IMR-90 (cell line): ENCODE measurements around the gene MYCBP.

Experiments
- BHLHE40 ChIP-seq: fragments of 150-350 bp; IDR thresholded peaks from 2 replicates; pipeline ENCODE4 v1.6.1; 2016; ENCODE audit warnings: mild to moderate bottlenecking, low read depth, low read length
- CEBPB ChIP-seq: IDR thresholded peaks from 2 replicates; pipeline ENCODE4 v1.6.1; 2012; ENCODE audit warnings: low read depth, low read length, improper control_type of control experiment
- FOS ChIP-seq: fragments of 150-350 bp; IDR thresholded peaks from 2 replicates; pipeline ENCODE4 v1.6.1; 2016; ENCODE audit warnings: low read depth, low read length
- NFE2L2 ChIP-seq: fragments of 150-350 bp; IDR thresholded peaks from 2 replicates; pipeline ENCODE4 v1.6.1; 2016; ENCODE audit warnings: low read depth, mild to moderate bottlenecking, low read length
- POLR2A ChIP-seq: IDR thresholded peaks from 2 replicates; pipeline ENCODE4 v1.6.1; 2012; ENCODE audit warnings: mild to moderate bottlenecking, low read depth, low read length
- RFX5 ChIP-seq: IDR thresholded peaks from 2 replicates; pipeline ENCODE4 v1.8.0; 2012; ENCODE audit warnings: low read depth, mild to moderate bottlenecking, low read length, moderate library complexity
- TF ChIP-seq, protein P1 (sequence below): conservative IDR thresholded peaks from 2 replicates; pipeline ENCODE4 v1.5.1; 2012; ENCODE audit warnings: mild to moderate bottlenecking, low read depth, low read length, improper control_type of control experiment
- TF ChIP-seq, protein P2 (sequence below): fragments of 150-350 bp; IDR thresholded peaks from 2 replicates; pipeline ENCODE4 v1.6.1; 2017; ENCODE audit warnings: mild to moderate bottlenecking, antibody characterized with exemption, low read length, low read depth
- TF ChIP-seq, protein P3 (sequence below): fragments of 150-350 bp; IDR thresholded peaks from 2 replicates; pipeline ENCODE4 v1.6.1; 2016; ENCODE audit warnings: low read depth, mild to moderate bottlenecking, low read length, moderate library complexity, borderline replicate concordance

- TF ChIP-seq POLR2A (no peak), RFX5 (no peak), NFE2L2 (no peak), FOS (no peak), CEBPB (no peak), BHLHE40 (no peak)
- TF ChIP-seq, protein P1, sequence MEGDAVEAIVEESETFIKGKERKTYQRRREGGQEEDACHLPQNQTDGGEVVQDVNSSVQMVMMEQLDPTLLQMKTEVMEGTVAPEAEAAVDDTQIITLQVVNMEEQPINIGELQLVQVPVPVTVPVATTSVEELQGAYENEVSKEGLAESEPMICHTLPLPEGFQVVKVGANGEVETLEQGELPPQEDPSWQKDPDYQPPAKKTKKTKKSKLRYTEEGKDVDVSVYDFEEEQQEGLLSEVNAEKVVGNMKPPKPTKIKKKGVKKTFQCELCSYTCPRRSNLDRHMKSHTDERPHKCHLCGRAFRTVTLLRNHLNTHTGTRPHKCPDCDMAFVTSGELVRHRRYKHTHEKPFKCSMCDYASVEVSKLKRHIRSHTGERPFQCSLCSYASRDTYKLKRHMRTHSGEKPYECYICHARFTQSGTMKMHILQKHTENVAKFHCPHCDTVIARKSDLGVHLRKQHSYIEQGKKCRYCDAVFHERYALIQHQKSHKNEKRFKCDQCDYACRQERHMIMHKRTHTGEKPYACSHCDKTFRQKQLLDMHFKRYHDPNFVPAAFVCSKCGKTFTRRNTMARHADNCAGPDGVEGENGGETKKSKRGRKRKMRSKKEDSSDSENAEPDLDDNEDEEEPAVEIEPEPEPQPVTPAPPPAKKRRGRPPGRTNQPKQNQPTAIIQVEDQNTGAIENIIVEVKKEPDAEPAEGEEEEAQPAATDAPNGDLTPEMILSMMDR: no peak
- TF ChIP-seq, protein P2, sequence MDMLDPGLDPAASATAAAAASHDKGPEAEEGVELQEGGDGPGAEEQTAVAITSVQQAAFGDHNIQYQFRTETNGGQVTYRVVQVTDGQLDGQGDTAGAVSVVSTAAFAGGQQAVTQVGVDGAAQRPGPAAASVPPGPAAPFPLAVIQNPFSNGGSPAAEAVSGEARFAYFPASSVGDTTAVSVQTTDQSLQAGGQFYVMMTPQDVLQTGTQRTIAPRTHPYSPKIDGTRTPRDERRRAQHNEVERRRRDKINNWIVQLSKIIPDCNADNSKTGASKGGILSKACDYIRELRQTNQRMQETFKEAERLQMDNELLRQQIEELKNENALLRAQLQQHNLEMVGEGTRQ: no peak
- TF ChIP-seq, protein P3, sequence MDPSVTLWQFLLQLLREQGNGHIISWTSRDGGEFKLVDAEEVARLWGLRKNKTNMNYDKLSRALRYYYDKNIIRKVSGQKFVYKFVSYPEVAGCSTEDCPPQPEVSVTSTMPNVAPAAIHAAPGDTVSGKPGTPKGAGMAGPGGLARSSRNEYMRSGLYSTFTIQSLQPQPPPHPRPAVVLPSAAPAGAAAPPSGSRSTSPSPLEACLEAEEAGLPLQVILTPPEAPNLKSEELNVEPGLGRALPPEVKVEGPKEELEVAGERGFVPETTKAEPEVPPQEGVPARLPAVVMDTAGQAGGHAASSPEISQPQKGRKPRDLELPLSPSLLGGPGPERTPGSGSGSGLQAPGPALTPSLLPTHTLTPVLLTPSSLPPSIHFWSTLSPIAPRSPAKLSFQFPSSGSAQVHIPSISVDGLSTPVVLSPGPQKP: no peak
Observed at GRCh38 chr1:38860454-38860795, 12.7 kb downstream of the MYCBP start.
